ENCODE results near the gene DGKA. TPM values are rescaled to one million over a fixed set of nuclear protein-coding genes. Genes with fewer than 3 reads are reported as not detected.
A peak's percentile ranks its signal among the peaks of the same experiment; 100 is the strongest.
"Not testable (repeated sequence)": the region's sequence is repeated elsewhere in the genome, so short reads cannot be mapped to it uniquely, and the experiment has no call there.

DGKA gene
- 100 to 1,000 TPM; 301 to 312 TPM for total RNA-seq

- Mint-ChIP-seq H3K27ac (peak within 1 kb of the TSS; percentile 98), H3K4me1 (peaks cover 58% of the 10 kb centered on the region), H3K27me3 (no peaks in the 10 kb centered on the region), H3K9me3 (ENCODE audit: low read depth) (no peaks in the 10 kb centered on the region), H3K36me3 (peaks cover 35% of the 10 kb centered on the region), H3K4me3 (peak within 1 kb of the TSS; percentile 96)
- CTCF ChIA-PET = interaction anchor here (1.1 to 8.0 kb wide), 9 partner anchors 9 to 201 kb away, joined by 3 to 121 read pairs (median 8); partner anchors contain the start of genes DNAJC14, ORMDL2, RAB5B and SARNP
- DNase-seq = peak; percentile 90
- peak; percentile 28 for ATAC-seq
These were observed at the start of gene DGKA for GRCh38 chr12:55930771-55931316. Gene DGKA, plus strand, starts transcription at chr12:55931162. Its CDS starts 5,342 bp downstream, at chr12:55936504.

GRCh38 chr12:55885113-55885512, 45.8 kb upstream of the DGKA start:
- H3K9me3 Mint-ChIP-seq (ENCODE audit: low read depth) = no peaks in the 10 kb centered on the region
- CTCF ChIA-PET = interaction anchor here (1.3 kb wide), 1 partner anchor 56 kb away, joined by 4 read pairs; the partner anchor contains the start of gene DNAJC14

GRCh38 chr12:55891310-55891709, 39.7 kb upstream of the DGKA start:
- no peaks in the 10 kb centered on the region for H3K36me3 Mint-ChIP-seq
- H3K27ac Mint-ChIP-seq = no peak overlapping the region
- CTCF ChIA-PET = interaction anchor here (0.7 kb wide), 1 partner anchor 153 kb away, joined by 3 read pairs; no protein-coding TSS in a partner anchor

More at GRCh38 chr12:55885113-55885512, 45.8 kb upstream of the DGKA start:
- H3K4me3 Mint-ChIP-seq = no peak overlapping the region
- no peaks in the 10 kb centered on the region for H3K27me3 Mint-ChIP-seq
- H3K27ac Mint-ChIP-seq = no peak overlapping the region
- H3K4me1 Mint-ChIP-seq = peaks cover 13% of the 10 kb centered on the region
- no peak for ATAC-seq
- H3K36me3 Mint-ChIP-seq = peaks cover 1% of the 10 kb centered on the region
- DNase-seq = no peak

GRCh38 chr12:55893723-55894122, 37.2 kb upstream of the DGKA start:
- peaks cover 2% of the 10 kb centered on the region for H3K36me3 Mint-ChIP-seq
- H3K4me1 Mint-ChIP-seq = no peaks in the 10 kb centered on the region
- no peak overlapping the region for H3K4me3 Mint-ChIP-seq
- DNase-seq = no peak
- CTCF ChIA-PET = interaction anchor here (1.4 kb wide), 1 partner anchor 47 kb away, joined by 4 read pairs; no protein-coding TSS in a partner anchor
- no peak for ATAC-seq
- H3K27me3 Mint-ChIP-seq = no peaks in the 10 kb centered on the region
- H3K9me3 Mint-ChIP-seq (ENCODE audit: low read depth) = no peaks in the 10 kb centered on the region
- no peak overlapping the region for H3K27ac Mint-ChIP-seq

More at GRCh38 chr12:55891310-55891709, 39.7 kb upstream of the DGKA start:
- Mint-ChIP-seq H3K9me3 (ENCODE audit: low read depth) (no peaks in the 10 kb centered on the region), H3K4me3 (no peak overlapping the region), H3K4me1 (no peaks in the 10 kb centered on the region), H3K27me3 (no peaks in the 10 kb centered on the region)
- no peak for ATAC-seq
- no peak for DNase-seq

GRCh38 chr12:55899082-55899481, 31.9 kb upstream of the DGKA start:
- H3K27ac Mint-ChIP-seq = peak overlapping the region; percentile 60
- ATAC-seq (peak; percentile 39), DNase-seq (no peak)
- no peak overlapping the region for H3K4me3 Mint-ChIP-seq
- CTCF ChIA-PET = interaction anchor here (0.7 to 1.0 kb wide), 2 partner anchors 27 to 130 kb away, joined by 3 to 5 read pairs; no protein-coding TSS in a partner anchor
- no peaks in the 10 kb centered on the region for H3K27me3 Mint-ChIP-seq
- H3K36me3 Mint-ChIP-seq = peaks cover 17% of the 10 kb centered on the region
- no peaks in the 10 kb centered on the region for H3K9me3 Mint-ChIP-seq (ENCODE audit: low read depth)
- peaks cover 9% of the 10 kb centered on the region for H3K4me1 Mint-ChIP-seq

- Mint-ChIP-seq H3K36me3 (peaks cover 17% of the 10 kb centered on the region), H3K27ac (peak overlapping the region; percentile 4), H3K27me3 (no peaks in the 10 kb centered on the region)
These were observed 29.0 kb upstream of the DGKA start for GRCh38 chr12:55901881-55902490.

GRCh38 chr12:55906056-55906455, 24.9 kb upstream of the DGKA start:
- Mint-ChIP-seq H3K27me3 (no peaks in the 10 kb centered on the region), H3K9me3 (ENCODE audit: low read depth) (no peaks in the 10 kb centered on the region), H3K4me3 (no peak overlapping the region), H3K27ac (no peak overlapping the region), H3K4me1 (peaks cover 6% of the 10 kb centered on the region), H3K36me3 (peaks cover 15% of the 10 kb centered on the region)
- CTCF ChIA-PET = no interaction called here
- no peak for DNase-seq
- ATAC-seq = no peak

More at GRCh38 chr12:55901881-55902490, 29.0 kb upstream of the DGKA start:
- peak; percentile 23 for DNase-seq
- no peaks in the 10 kb centered on the region for H3K9me3 Mint-ChIP-seq (ENCODE audit: low read depth)
- peaks cover 9% of the 10 kb centered on the region for H3K4me1 Mint-ChIP-seq
- no peak overlapping the region for H3K4me3 Mint-ChIP-seq
- CTCF ChIA-PET = no interaction called here
- no peak for ATAC-seq

- CTCF ChIA-PET = interaction anchor here (1.2 kb wide), 1 partner anchor 23 kb away, joined by 3 read pairs; no protein-coding TSS in a partner anchor
- DNase-seq = no peak
- H3K36me3 Mint-ChIP-seq = peaks cover 12% of the 10 kb centered on the region
- no peak for ATAC-seq
- no peaks in the 10 kb centered on the region for H3K9me3 Mint-ChIP-seq (ENCODE audit: low read depth)
- H3K27me3 Mint-ChIP-seq = no peaks in the 10 kb centered on the region
- H3K4me1 Mint-ChIP-seq = peaks cover 8% of the 10 kb centered on the region
- H3K27ac Mint-ChIP-seq = no peak overlapping the region
- H3K4me3 Mint-ChIP-seq = no peak overlapping the region
These were observed 22.0 kb upstream of the DGKA start for GRCh38 chr12:55908726-55909512.

GRCh38 chr12:55909513-55909884, 21.5 kb upstream of the DGKA start:
- DNase-seq = no peak
- H3K27ac Mint-ChIP-seq = peak overlapping the region; percentile 4
- CTCF ChIA-PET = no interaction called here
- no peak for ATAC-seq
- peaks cover 17% of the 10 kb centered on the region for H3K36me3 Mint-ChIP-seq
- H3K27me3 Mint-ChIP-seq = no peaks in the 10 kb centered on the region
- H3K9me3 Mint-ChIP-seq (ENCODE audit: low read depth) = no peaks in the 10 kb centered on the region
- H3K4me3 Mint-ChIP-seq = no peak overlapping the region
- peaks cover 13% of the 10 kb centered on the region for H3K4me1 Mint-ChIP-seq

- ATAC-seq (no peak), DNase-seq (no peak)
- Mint-ChIP-seq H3K9me3 (ENCODE audit: low read depth) (no peaks in the 10 kb centered on the region), H3K4me1 (peaks cover 32% of the 10 kb centered on the region), H3K27me3 (no peaks in the 10 kb centered on the region), H3K4me3 (no peak overlapping the region), H3K27ac (no peak overlapping the region), H3K36me3 (peaks cover 33% of the 10 kb centered on the region)
- CTCF ChIA-PET = no interaction called here
These were observed 18.1 kb upstream of the DGKA start for GRCh38 chr12:55912908-55913307.

GRCh38 chr12:55915482-55915859, 15.5 kb upstream of the DGKA start:
- no peaks in the 10 kb centered on the region for H3K9me3 Mint-ChIP-seq (ENCODE audit: low read depth)
- CTCF ChIA-PET = interaction anchor here (1.8 to 2.6 kb wide), 2 partner anchors 10 to 25 kb away, joined by 4 to 10 read pairs; no protein-coding TSS in a partner anchor
- no peaks in the 10 kb centered on the region for H3K27me3 Mint-ChIP-seq
- H3K4me3 Mint-ChIP-seq = no peak overlapping the region
- DNase-seq (no peak), ATAC-seq (no peak)
- H3K27ac Mint-ChIP-seq = no peak overlapping the region
- H3K4me1 Mint-ChIP-seq = peaks cover 30% of the 10 kb centered on the region
- H3K36me3 Mint-ChIP-seq = peaks cover 34% of the 10 kb centered on the region

GRCh38 chr12:55919032-55919431, 11.9 kb upstream of the DGKA start:
- Mint-ChIP-seq H3K4me1 (peaks cover 35% of the 10 kb centered on the region), H3K36me3 (peaks cover 38% of the 10 kb centered on the region)
- H3K27me3 Mint-ChIP-seq; DNase-seq; H3K27ac Mint-ChIP-seq; H3K4me3 Mint-ChIP-seq; ATAC-seq; H3K9me3 Mint-ChIP-seq (ENCODE audit: low read depth): not testable (repeated sequence)
- CTCF ChIA-PET = interaction anchor here (1.0 kb wide), 1 partner anchor 181 kb away, joined by 3 read pairs; no protein-coding TSS in a partner anchor

GRCh38 chr12:55922126-55922525, 8.8 kb upstream of the DGKA start:
- H3K4me3 Mint-ChIP-seq = no peak overlapping the region
- no peaks in the 10 kb centered on the region for H3K9me3 Mint-ChIP-seq (ENCODE audit: low read depth)
- peaks cover 31% of the 10 kb centered on the region for H3K4me1 Mint-ChIP-seq
- CTCF ChIA-PET = interaction anchor here (0.7 to 1.4 kb wide), 3 partner anchors 9 to 17 kb away, joined by 3 to 4 read pairs (median 3); partner anchors contain the start of gene DGKA
- DNase-seq (no peak), ATAC-seq (no peak)
- no peaks in the 10 kb centered on the region for H3K27me3 Mint-ChIP-seq
- H3K27ac Mint-ChIP-seq = no peak overlapping the region
- peaks cover 38% of the 10 kb centered on the region for H3K36me3 Mint-ChIP-seq

All from activated CD8-positive, alpha-beta memory T cell treated with anti-CD3 and anti-CD28 coated beads, Interleukin-2, amount 10 ng/mL, durations not matched to agents 7 days and 5 days (primary cell).